ENCODE results near the gene PIEZO2.

- TF ChIP-seq, protein P1, sequence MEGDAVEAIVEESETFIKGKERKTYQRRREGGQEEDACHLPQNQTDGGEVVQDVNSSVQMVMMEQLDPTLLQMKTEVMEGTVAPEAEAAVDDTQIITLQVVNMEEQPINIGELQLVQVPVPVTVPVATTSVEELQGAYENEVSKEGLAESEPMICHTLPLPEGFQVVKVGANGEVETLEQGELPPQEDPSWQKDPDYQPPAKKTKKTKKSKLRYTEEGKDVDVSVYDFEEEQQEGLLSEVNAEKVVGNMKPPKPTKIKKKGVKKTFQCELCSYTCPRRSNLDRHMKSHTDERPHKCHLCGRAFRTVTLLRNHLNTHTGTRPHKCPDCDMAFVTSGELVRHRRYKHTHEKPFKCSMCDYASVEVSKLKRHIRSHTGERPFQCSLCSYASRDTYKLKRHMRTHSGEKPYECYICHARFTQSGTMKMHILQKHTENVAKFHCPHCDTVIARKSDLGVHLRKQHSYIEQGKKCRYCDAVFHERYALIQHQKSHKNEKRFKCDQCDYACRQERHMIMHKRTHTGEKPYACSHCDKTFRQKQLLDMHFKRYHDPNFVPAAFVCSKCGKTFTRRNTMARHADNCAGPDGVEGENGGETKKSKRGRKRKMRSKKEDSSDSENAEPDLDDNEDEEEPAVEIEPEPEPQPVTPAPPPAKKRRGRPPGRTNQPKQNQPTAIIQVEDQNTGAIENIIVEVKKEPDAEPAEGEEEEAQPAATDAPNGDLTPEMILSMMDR (IDR thresholded peaks at IDR 0.05; ENCODE audit: poor library complexity), result no peak
- no peak for TF ChIP-seq EZH2 (IDR thresholded peaks at IDR 0.05; ENCODE audit: borderline replicate concordance)
Observed at GRCh38 chr18:10979411-10979810, 170.0 kb downstream of the PIEZO2 start.

All from hepatocyte (in vitro differentiated cells).